ENCODE data around the gene FBXL13. TPM values are rescaled to one million over a fixed set of nuclear protein-coding genes. Genes with fewer than 3 reads are reported as not detected.
"Not testable (repeated sequence)": the region's sequence is repeated elsewhere in the genome, so short reads cannot be mapped to it uniquely, and the experiment has no call there.

FBXL13 gene
- total RNA-seq, 2 experiments from 2014 or later, result 0.54 to 0.74 TPM

GRCh38 chr7:102914585-102914984, 160.0 kb downstream of the FBXL13 start:
- no peak for DNase-seq
- intact Hi-C loops (cut with micrococcal nuclease), result no loop called here
- CTCF ChIA-PET, result no interaction called here
- H3K4me3 Mint-ChIP-seq, result no peak overlapping the region
- no peaks in the 10 kb centered on the region for H3K9me3 Mint-ChIP-seq
- H3K27me3 Mint-ChIP-seq (ENCODE audit: low read depth), result no peaks in the 10 kb centered on the region
- no peaks in the 10 kb centered on the region for H3K4me1 Mint-ChIP-seq (ENCODE audit: low read depth)
- no peak overlapping the region for H3K27ac Mint-ChIP-seq
- H3K36me3 Mint-ChIP-seq (ENCODE audit: low read depth), result peaks cover 3% of the 10 kb centered on the region

GRCh38 chr7:102913826-102914225, 160.8 kb downstream of the FBXL13 start:
- H3K4me1 Mint-ChIP-seq (ENCODE audit: low read depth), result no peaks in the 10 kb centered on the region
- intact Hi-C loops (cut with micrococcal nuclease), result no loop called here
- CTCF ChIA-PET, result no interaction called here
- DNase-seq, result no peak
- no peaks in the 10 kb centered on the region for H3K27me3 Mint-ChIP-seq (ENCODE audit: low read depth)
- peaks cover 3% of the 10 kb centered on the region for H3K36me3 Mint-ChIP-seq (ENCODE audit: low read depth)
- no peak overlapping the region for H3K27ac Mint-ChIP-seq
- no peaks in the 10 kb centered on the region for H3K9me3 Mint-ChIP-seq
- H3K4me3 Mint-ChIP-seq, result no peak overlapping the region

- peaks cover 4% of the 10 kb centered on the region for H3K9me3 Mint-ChIP-seq
- no peak within 1 kb of the TSS for H3K27ac Mint-ChIP-seq
- DNase-seq, result no peak
- CTCF ChIA-PET, result no interaction called here
- H3K4me3 Mint-ChIP-seq, result no peak within 1 kb of the TSS
- H3K36me3 Mint-ChIP-seq (ENCODE audit: low read depth), result peaks cover 3% of the 10 kb centered on the region
- intact Hi-C loops (cut with micrococcal nuclease), result no loop called here
- H3K4me1 Mint-ChIP-seq (ENCODE audit: low read depth), result no peaks in the 10 kb centered on the region
- H3K27me3 Mint-ChIP-seq (ENCODE audit: low read depth), result no peaks in the 10 kb centered on the region
These were observed 161.9 kb downstream of the FBXL13 start, which contains the start of gene LRRC17 for GRCh38 chr7:102912742-102913141. TSS of gene LRRC17 (plus strand) at chr7:102913000. CDS start at chr7:102933914, 20,914 bp downstream.

GRCh38 chr7:102908676-102909075, 165.9 kb downstream of the FBXL13 start:
- H3K36me3 Mint-ChIP-seq (ENCODE audit: low read depth), result peaks cover 3% of the 10 kb centered on the region
- no peaks in the 10 kb centered on the region for H3K4me1 Mint-ChIP-seq (ENCODE audit: low read depth)
- no peaks in the 10 kb centered on the region for H3K27me3 Mint-ChIP-seq (ENCODE audit: low read depth)
- no peak overlapping the region for H3K4me3 Mint-ChIP-seq
- intact Hi-C loops (cut with micrococcal nuclease), result no loop called here
- no peak overlapping the region for H3K27ac Mint-ChIP-seq
- DNase-seq, result no peak
- CTCF ChIA-PET, result no interaction called here
- peaks cover 11% of the 10 kb centered on the region for H3K9me3 Mint-ChIP-seq

GRCh38 chr7:102903576-102903975, 171.0 kb downstream of the FBXL13 start:
- H3K36me3 Mint-ChIP-seq (ENCODE audit: low read depth); H3K27ac Mint-ChIP-seq; H3K27me3 Mint-ChIP-seq (ENCODE audit: low read depth); H3K4me1 Mint-ChIP-seq (ENCODE audit: low read depth); H3K4me3 Mint-ChIP-seq; intact Hi-C loops (cut with micrococcal nuclease); DNase-seq: not testable (repeated sequence)
- peaks cover 13% of the 10 kb centered on the region for H3K9me3 Mint-ChIP-seq
- CTCF ChIA-PET, result interaction anchor here (0.6 kb wide), 1 partner anchor 33 kb away, joined by 3 read pairs; no protein-coding TSS in a partner anchor

- intact Hi-C loops (cut with micrococcal nuclease); H3K27me3 Mint-ChIP-seq (ENCODE audit: low read depth); H3K9me3 Mint-ChIP-seq; CTCF ChIA-PET; H3K36me3 Mint-ChIP-seq (ENCODE audit: low read depth); H3K27ac Mint-ChIP-seq; H3K4me3 Mint-ChIP-seq; DNase-seq; H3K4me1 Mint-ChIP-seq (ENCODE audit: low read depth): not testable (repeated sequence)
These were observed 172.5 kb downstream of the FBXL13 start for GRCh38 chr7:102902052-102902451.

GRCh38 chr7:102898532-102898859, 176.1 kb downstream of the FBXL13 start:
- intact Hi-C loops (cut with micrococcal nuclease), result no loop called here
- no peaks in the 10 kb centered on the region for H3K36me3 Mint-ChIP-seq (ENCODE audit: low read depth)
- H3K27me3 Mint-ChIP-seq (ENCODE audit: low read depth), result no peaks in the 10 kb centered on the region
- H3K27ac Mint-ChIP-seq, result no peak overlapping the region
- H3K4me3 Mint-ChIP-seq, result no peak overlapping the region
- H3K4me1 Mint-ChIP-seq (ENCODE audit: low read depth), result no peaks in the 10 kb centered on the region
- DNase-seq, result no peak
- CTCF ChIA-PET, result no interaction called here
- peaks cover under 1% of the 10 kb centered on the region for H3K9me3 Mint-ChIP-seq

- Mint-ChIP-seq H3K27ac (no peak overlapping the region), H3K36me3 (ENCODE audit: low read depth) (no peaks in the 10 kb centered on the region), H3K4me3 (no peak overlapping the region), H3K27me3 (ENCODE audit: low read depth) (no peaks in the 10 kb centered on the region), H3K9me3 (no peaks in the 10 kb centered on the region), H3K4me1 (ENCODE audit: low read depth) (no peaks in the 10 kb centered on the region)
- no peak for DNase-seq
- CTCF ChIA-PET, result no interaction called here
- intact Hi-C loops (cut with micrococcal nuclease), result no loop called here
These were observed 176.6 kb downstream of the FBXL13 start for GRCh38 chr7:102897856-102898531.

GRCh38 chr7:102897211-102897631, 177.4 kb downstream of the FBXL13 start:
- Mint-ChIP-seq H3K9me3 (no peaks in the 10 kb centered on the region), H3K27me3 (ENCODE audit: low read depth) (no peaks in the 10 kb centered on the region), H3K36me3 (ENCODE audit: low read depth) (no peaks in the 10 kb centered on the region), H3K27ac (no peak overlapping the region), H3K4me3 (no peak overlapping the region), H3K4me1 (ENCODE audit: low read depth) (no peaks in the 10 kb centered on the region)
- CTCF ChIA-PET, result no interaction called here
- DNase-seq, result no peak
- intact Hi-C loops (cut with micrococcal nuclease), result no loop called here

GRCh38 chr7:102896585-102896984, 178.0 kb downstream of the FBXL13 start:
- intact Hi-C loops (cut with micrococcal nuclease), result no loop called here

GRCh38 chr7:102895602-102896001, 179.0 kb downstream of the FBXL13 start:
- Mint-ChIP-seq H3K9me3 (no peaks in the 10 kb centered on the region), H3K4me3 (no peak overlapping the region), H3K36me3 (ENCODE audit: low read depth) (no peaks in the 10 kb centered on the region), H3K4me1 (ENCODE audit: low read depth) (no peaks in the 10 kb centered on the region), H3K27me3 (ENCODE audit: low read depth) (no peaks in the 10 kb centered on the region), H3K27ac (no peak overlapping the region)
- intact Hi-C loops (cut with micrococcal nuclease), result no loop called here
- no peak for DNase-seq
- CTCF ChIA-PET, result no interaction called here

More at GRCh38 chr7:102896585-102896984, 178.0 kb downstream of the FBXL13 start:
- Mint-ChIP-seq H3K27ac (no peak overlapping the region), H3K4me3 (no peak overlapping the region), H3K27me3 (ENCODE audit: low read depth) (no peaks in the 10 kb centered on the region), H3K36me3 (ENCODE audit: low read depth) (no peaks in the 10 kb centered on the region), H3K4me1 (ENCODE audit: low read depth) (no peaks in the 10 kb centered on the region), H3K9me3 (no peaks in the 10 kb centered on the region)
- DNase-seq, result no peak
- CTCF ChIA-PET, result no interaction called here

- H3K4me1 Mint-ChIP-seq (ENCODE audit: low read depth), result no peaks in the 10 kb centered on the region
- H3K36me3 Mint-ChIP-seq (ENCODE audit: low read depth), result no peaks in the 10 kb centered on the region
- H3K4me3 Mint-ChIP-seq, result no peak overlapping the region
- intact Hi-C loops (cut with micrococcal nuclease), result no loop called here
- H3K9me3 Mint-ChIP-seq, result no peaks in the 10 kb centered on the region
- H3K27ac Mint-ChIP-seq, result no peak overlapping the region
- no peaks in the 10 kb centered on the region for H3K27me3 Mint-ChIP-seq (ENCODE audit: low read depth)
- DNase-seq, result no peak
- CTCF ChIA-PET, result interaction anchor here (0.6 to 0.9 kb wide), 2 partner anchors 15 to 169 kb away, joined by 3 read pairs; no protein-coding TSS in a partner anchor
These were observed 181.8 kb downstream of the FBXL13 start for GRCh38 chr7:102892631-102893278.

GRCh38 chr7:102891693-102892261, 182.8 kb downstream of the FBXL13 start:
- CTCF ChIA-PET, result interaction anchor here (0.7 to 0.9 kb wide), 2 partner anchors 14 to 56 kb away, joined by 3 read pairs; no protein-coding TSS in a partner anchor
- Mint-ChIP-seq H3K36me3 (ENCODE audit: low read depth) (no peaks in the 10 kb centered on the region), H3K4me3 (no peak overlapping the region), H3K9me3 (no peaks in the 10 kb centered on the region), H3K27ac (no peak overlapping the region), H3K4me1 (ENCODE audit: low read depth) (no peaks in the 10 kb centered on the region), H3K27me3 (ENCODE audit: low read depth) (no peaks in the 10 kb centered on the region)
- no peak for DNase-seq
- intact Hi-C loops (cut with micrococcal nuclease), result no loop called here

Measured in activated naive CD4-positive, alpha-beta T cell treated with anti-CD3 and anti-CD28 coated beads for 36 hours (primary cell).